Heart left ventricle (tissue), 16 donors: ENCODE measurements around the gene MATN1. TPM values are rescaled to one million over a fixed set of nuclear protein-coding genes. Genes with fewer than 3 reads are reported as not detected.

Source experiments
- ATAC-seq, 4 donors: fragments of 200-7000 bp; cut with Tn5 transposase; one replicate each; pipeline ENCODE4 v1.9.1; 2020 to 2022; ENCODE audit warnings: moderate library complexity in 4 of 4, mild to moderate bottlenecking in 3 of 4, moderate number of reproducible peaks in 1 of 4
- DNase-seq, 5 donors: peaks; one replicate each; pipeline ENCODE4 v3.0.0-alpha.2; 2020
- H3K27ac ChIP-seq, 12 donors: fragments of 200-600 bp; sonication (generic) in 4 of 12; one replicate each; pipeline versions ENCODE4 v1.5.0 to v1.8.0; 2016 to 2022; ENCODE audit warnings: mild to moderate bottlenecking in 2 of 12
- H3K27me3 ChIP-seq, 9 donors: fragments of 200-600 bp; sonication (generic) in 2 of 9; one replicate each; pipeline versions ENCODE4 v1.5.1 to v1.8.0; 2016 to 2022; ENCODE audit warnings: mild to moderate bottlenecking in 3 of 9
- H3K36me3 ChIP-seq, 9 donors: fragments of 200-600 bp; sonication (generic) in 2 of 9; one replicate each; pipeline versions ENCODE4 v1.5.0 to v1.8.0; 2018 to 2022; ENCODE audit warnings: mild to moderate bottlenecking in 2 of 9
- H3K4me1 ChIP-seq, 12 donors: fragments of 200-600 bp; sonication (generic) in 4 of 12; one replicate each; pipeline versions ENCODE4 v1.5.0 to v1.8.0; 2016 to 2022; ENCODE audit warnings: mild to moderate bottlenecking in 3 of 12
- H3K4me3 ChIP-seq, 12 donors: fragments of 200-600 bp; sonication (generic) in 4 of 12; one replicate each; pipeline versions ENCODE4 v1.5.0 to v1.8.0; 2017 to 2022; ENCODE audit warnings: mild to moderate bottlenecking in 9 of 12, moderate library complexity in 4 of 12
- H3K9me3 ChIP-seq, 12 donors: fragments of 200-600 bp; sonication (generic) in 4 of 12; one replicate each; pipeline versions ENCODE4 v1.5.0 to v1.8.0; 2016 to 2022; ENCODE audit warnings: mild to moderate bottlenecking in 1 of 12
- CTCF ChIP-seq, 12 donors: fragments of 200-600 bp; sonication (generic) in 4 of 12; IDR thresholded peaks; one replicate each; pipeline versions ENCODE4 v1.5.0 to v1.8.0; 2018 to 2022; ENCODE audit warnings: antibody characterized with exemption in 12 of 12, mild to moderate bottlenecking in 5 of 12
- POLR2A ChIP-seq, 2 donors: fragments of 450-650 bp; IDR thresholded peaks; one replicate each; pipeline ENCODE4 v1.6.1; 2017; ENCODE audit warnings: antibody characterized with exemption in 2 of 2, mild to moderate bottlenecking in 2 of 2, moderate library complexity in 2 of 2
- WGBS, 4 donors: extraction: QIAGEN DNeasy Blood & Tissue Kit in 2 of 4; methylation state at CpG; one replicate each; pipeline versions ENCODE4 v1.1.5 to v1.1.7; 2013 to 2018; 5-methylcytosine and 5-hydroxymethylcytosine counted together
- intact Hi-C, 10 donors: fragments of 100-400 bp; cut with DNase I; formaldehyde crosslinking; loops; one replicate each; pipeline versions ENCODE4 v1.11.1 to v1.14.2; 2022
- polyA plus RNA-seq, 2 donors: library from polyadenylated mRNA; stranded (reverse); fragments of 200-250 nt; gene quantifications; one replicate each; pipeline ENCODE4 v1.2.3, GENCODE V29; 2013
- total RNA-seq, 9 donors: library from RNA; depleted of rRNA in 2 of 9; stranded (reverse); fragments of >200 nt in 2 of 9; fragmentation: NEBNext Ultra II Directional in 3 of 9; extraction: Animal tissue kit (Norgen Biotek cat#: 25700) in 3 of 9; gene quantifications; one replicate each; pipeline versions ENCODE4 v1.1.0 to v1.2.4, GENCODE V29; 2016 to 2023
- donor health status: ischemic (EF 13 %, LVEDD 7.1; RV severe dilation, severe dysfunction).
- donor health status: healthy with polysubstance abuse.
- donor health status: DM: no; HTN: yes; CAD: no.
- donor health status: DM: no; HTN: no; CAD: no.
- donor health status: ischemic (EF 25% LVEDD 6.9; RV normal size, moderate dysfunction).
- donor health status: ischemic (EF 25% LVEDD 5.7; RV mildly dilated, moderate dysfunction).
- donor health status: healthy.
- donor health status: DM: yes; HTN: yes; CAD: no.
- donor health status: ischemic (EF 35%, LVEDD 5.7; RV mildly dilated, moderate dysfunction).
- donor health status: nonischemic (EF 11% LVEDD 7.7; RV severe dilation, severe dysfunction).
- donor health status: DM: yes; HTN: yes; CAD: no.
- donor health status: PGD.
- donor health status: ischemic (EF 29% LVEDD 5.4; RV normal size, mild dysfunction).
- donor health status: nonischemic (EF 23%, LVEDD 6.1; RV moderate dilation, normal function).

The MATN1 gene
- total and polyA plus RNA-seq, 11 donors = 0.67 TPM; not detected in 10

- intact Hi-C loops = loop anchor here in 8 of 10 donors (1.0 to 10.0 kb wide), 8 partner anchors 58 to 704 kb away; partner anchors contain the start of gene SDC3 (in 1 of the 8)
- WGBS, 4 donors = 90 to 93% (median 92%) methylated on average over 16 of the region's 16 CpGs
- ATAC-seq = no peak
These were observed 2.8 kb downstream of the MATN1 start for GRCh38 chr1:30720271-30721223.

GRCh38 chr1:30719406-30720270, 3.7 kb downstream of the MATN1 start:
- H3K36me3 ChIP-seq = peaks cover 0 to 4% (median 0%) of the 10 kb centered on the region in 9 donors
- WGBS, 4 donors = 31 to 55% (median 35%) methylated on average over 12 to 21 of the region's 21 CpGs
- intact Hi-C loops = loop anchor here (1.0 to 10.0 kb wide), 13 partner anchors 59 to 1487 kb away; partner anchors contain the start of genes MECR (in 2 of the 10) and SDC3 (in 2 of the 10)
- peaks cover 0 to 11% (median 3%) of the 10 kb centered on the region in 12 donors for H3K9me3 ChIP-seq
- peaks cover 0 to 15% (median 8%) of the 10 kb centered on the region in 12 donors for H3K4me1 ChIP-seq
- no peaks in the 10 kb centered on the region for H3K27me3 ChIP-seq
- ATAC-seq = no peak
- peak overlapping the region in 11 of 12 donors; percentile 27 to 71 (median 57) for H3K4me3 ChIP-seq
- TF ChIP-seq CTCF (IDR thresholded peaks at IDR 0.05) (no peak), POLR2A (IDR thresholded peaks at IDR 0.05) (no peak)
- DNase-seq = peak in 2 of 5 donors; percentile 46 to 81
- peak overlapping the region in 10 of 12 donors; percentile 80 to 100 (median 96) for H3K27ac ChIP-seq

More at GRCh38 chr1:30720271-30721223, 2.8 kb downstream of the MATN1 start:
- Histone ChIP-seq H3K4me1 (peaks cover 0 to 15% (median 8%) of the 10 kb centered on the region in 12 donors), H3K27me3 (no peaks in the 10 kb centered on the region), H3K9me3 (peaks cover 0 to 6% (median 1%) of the 10 kb centered on the region in 12 donors), H3K27ac (no peak overlapping the region), H3K36me3 (peaks cover 0 to 7% (median 0%) of the 10 kb centered on the region in 9 donors), H3K4me3 (no peak overlapping the region)
- DNase-seq = peak in 1 of 5 donors; percentile 20
- TF ChIP-seq CTCF (IDR thresholded peaks at IDR 0.05) (no peak), POLR2A (IDR thresholded peaks at IDR 0.05) (no peak)

GRCh38 chr1:30718636-30719405, 4.6 kb downstream of the MATN1 start:
- intact Hi-C loops = loop anchor here in 9 of 10 donors (1.0 to 10.0 kb wide), 7 partner anchors 60 to 1487 kb away; partner anchors contain the start of genes MECR (in 2 of the 9) and SDC3 (in 1 of the 9)
- Histone ChIP-seq H3K4me1 (peaks cover 0 to 15% (median 8%) of the 10 kb centered on the region in 12 donors), H3K36me3 (no peaks in the 10 kb centered on the region), H3K27me3 (no peaks in the 10 kb centered on the region), H3K4me3 (peak overlapping the region; percentile 24 to 71 (median 56)), H3K9me3 (peaks cover 0 to 11% (median 3%) of the 10 kb centered on the region in 12 donors), H3K27ac (peak overlapping the region; percentile 80 to 100 (median 95))
- 0 to 1% (median 0%) methylated on average over 2 to 66 of the region's 66 CpGs for WGBS, 4 donors
- DNase-seq (peak in 4 of 5 donors; percentile 80 to 98 (median 86)), ATAC-seq (peak; percentile 73 to 88 (median 86))
- TF ChIP-seq POLR2A (IDR thresholded peaks at IDR 0.05) (peak in 1 of 2 donors; percentile 73), CTCF (IDR thresholded peaks at IDR 0.05) (peak; percentile 95 to 99 (median 98))
